ACHN (cell line): ENCODE results near the gene SRGAP3.

Experiments used
- DNase-seq: peaks from one replicate; pipeline ENCODE4 v3.0.0-alpha.2; 2015
- in situ Hi-C: cut with HindIII; loops from 2 replicates; pipeline ENCODE4 v1.10.0; 2017; ENCODE audit warnings: low sequenced_read_pairs, low pct_ligation_motif_present, low pct_unique_long_range_greater_than_20kb

Gene SRGAP3

DNA sequence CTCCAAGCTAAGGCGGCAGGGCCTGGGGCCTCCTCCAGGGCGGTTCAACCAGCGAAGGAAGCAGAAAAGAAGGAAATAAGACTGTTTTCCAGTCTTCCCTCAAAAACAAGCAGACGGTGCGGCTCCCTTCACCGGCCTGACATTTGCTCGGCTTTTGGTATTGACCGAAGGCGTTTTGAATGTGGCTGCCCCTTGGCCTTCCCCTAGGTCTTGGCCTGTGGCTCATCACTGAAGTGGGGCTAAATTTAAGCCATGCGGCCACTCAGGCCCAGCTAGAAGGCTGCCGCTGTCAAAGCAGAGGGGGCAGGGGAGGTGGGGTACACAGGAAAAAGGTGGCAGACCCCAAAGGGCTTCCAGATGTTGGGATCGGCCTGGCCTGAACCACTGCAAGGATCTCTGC is 86.2 kb downstream of the SRGAP3 start:
- in situ Hi-C loops = no loop called here
- no peak for DNase-seq

- in situ Hi-C loops = no loop called here
- DNase-seq = no peak
Measured at GRCh38 chr3:9161811-9162210, 87.6 kb downstream of the SRGAP3 start.

GRCh38 chr3:9161298-9161697 is 88.1 kb downstream of the SRGAP3 start:
- no peak for DNase-seq
- in situ Hi-C loops = no loop called here

GRCh38 chr3:9158865-9159630 is 90.4 kb downstream of the SRGAP3 start:
- no peak for DNase-seq
- in situ Hi-C loops = no loop called here

GRCh38 chr3:9157651-9158362 is 91.6 kb downstream of the SRGAP3 start:
- DNase-seq = no peak
- in situ Hi-C loops = no loop called here

DNA sequence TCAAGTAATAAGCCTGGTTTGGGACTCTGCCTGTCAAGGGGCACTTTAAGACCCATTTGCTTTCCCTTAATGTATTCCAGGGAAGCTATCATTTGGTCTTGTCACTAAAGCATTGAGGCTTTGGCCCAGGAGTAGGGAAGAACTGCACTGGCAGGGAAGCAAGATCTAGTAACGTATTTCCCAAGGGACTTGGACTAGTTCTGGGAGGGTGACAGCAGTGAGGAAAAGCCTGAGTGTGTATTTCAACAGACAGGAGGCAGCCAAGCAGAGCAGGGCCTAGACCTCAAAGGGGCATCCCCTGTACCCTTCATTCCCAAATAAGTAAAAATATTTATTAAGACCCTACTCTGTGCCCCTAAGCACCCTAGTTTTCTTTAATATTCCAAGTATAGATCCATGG is 92.8 kb downstream of the SRGAP3 start:
- in situ Hi-C loops = no loop called here
- no peak for DNase-seq

- in situ Hi-C loops = no loop called here
Measured at GRCh38 chr3:9155028-9155427, 94.4 kb downstream of the SRGAP3 start.

GRCh38 chr3:9153904-9154619 is 95.4 kb downstream of the SRGAP3 start:
- no peak for DNase-seq
- in situ Hi-C loops = no loop called here

More at GRCh38 chr3:9155028-9155427, 94.4 kb downstream of the SRGAP3 start:
- DNase-seq = no peak

GRCh38 chr3:9151240-9151639 is 98.2 kb downstream of the SRGAP3 start:
- no peak for DNase-seq
- in situ Hi-C loops = no loop called here

GRCh38 chr3:9149566-9149965 is 99.9 kb downstream of the SRGAP3 start:
- in situ Hi-C loops = no loop called here

DNA sequence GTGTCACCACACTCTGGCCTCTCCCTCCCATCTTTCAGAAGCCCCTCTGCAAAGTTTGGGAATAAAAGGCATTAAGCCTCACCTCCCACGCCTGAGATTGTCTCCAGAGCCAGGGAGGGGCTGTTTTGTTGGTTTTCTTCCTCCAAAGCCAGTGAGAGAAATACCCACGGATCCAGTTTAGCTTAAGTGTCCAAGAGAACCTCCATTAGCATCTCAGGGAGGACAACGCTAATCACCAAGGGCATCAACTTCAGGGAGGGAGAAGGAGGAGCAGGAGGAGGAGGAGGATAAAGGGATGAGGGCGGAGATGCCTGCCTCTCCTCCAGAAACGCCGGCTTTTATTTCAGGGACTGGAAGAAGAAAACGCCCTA is 101.6 kb downstream of the SRGAP3 start:
- in situ Hi-C loops = no loop called here
- DNase-seq = no peak

More at GRCh38 chr3:9149566-9149965, 99.9 kb downstream of the SRGAP3 start:
- no peak for DNase-seq

DNA sequence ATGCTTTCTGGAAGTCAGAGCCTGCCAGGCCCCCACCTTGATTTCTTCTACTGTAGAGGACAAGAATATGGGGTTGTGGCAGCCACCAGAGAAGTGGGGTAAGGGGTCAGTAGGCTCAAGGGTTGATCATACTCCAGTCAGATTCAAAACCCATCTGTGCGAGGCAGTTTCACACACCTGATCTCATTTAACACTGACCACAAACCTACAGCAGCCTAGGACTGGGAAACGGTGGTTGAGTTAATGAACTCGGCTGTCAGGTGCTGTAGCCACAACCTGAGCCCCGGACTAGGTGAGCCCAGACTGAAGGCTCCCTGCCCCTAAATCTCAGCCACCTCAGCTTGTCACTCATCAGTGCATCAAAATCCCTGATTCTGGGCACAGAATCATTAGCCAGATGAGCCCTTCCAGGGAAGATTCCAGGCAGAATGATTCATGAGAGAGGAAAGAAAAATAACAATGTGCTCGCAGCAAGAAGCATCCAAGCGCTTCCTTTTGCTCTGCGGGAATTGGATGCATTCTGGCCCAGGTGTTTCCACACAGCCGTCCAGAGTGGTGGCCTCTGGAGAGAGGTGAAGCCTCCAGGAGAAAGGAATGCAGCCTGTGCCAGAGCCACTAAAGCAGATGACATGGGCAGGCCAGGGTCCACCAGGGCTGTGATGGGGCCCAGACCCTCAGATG is 102.1 kb downstream of the SRGAP3 start:
- in situ Hi-C loops = no loop called here
- peak; percentile 74 for DNase-seq

DNA sequence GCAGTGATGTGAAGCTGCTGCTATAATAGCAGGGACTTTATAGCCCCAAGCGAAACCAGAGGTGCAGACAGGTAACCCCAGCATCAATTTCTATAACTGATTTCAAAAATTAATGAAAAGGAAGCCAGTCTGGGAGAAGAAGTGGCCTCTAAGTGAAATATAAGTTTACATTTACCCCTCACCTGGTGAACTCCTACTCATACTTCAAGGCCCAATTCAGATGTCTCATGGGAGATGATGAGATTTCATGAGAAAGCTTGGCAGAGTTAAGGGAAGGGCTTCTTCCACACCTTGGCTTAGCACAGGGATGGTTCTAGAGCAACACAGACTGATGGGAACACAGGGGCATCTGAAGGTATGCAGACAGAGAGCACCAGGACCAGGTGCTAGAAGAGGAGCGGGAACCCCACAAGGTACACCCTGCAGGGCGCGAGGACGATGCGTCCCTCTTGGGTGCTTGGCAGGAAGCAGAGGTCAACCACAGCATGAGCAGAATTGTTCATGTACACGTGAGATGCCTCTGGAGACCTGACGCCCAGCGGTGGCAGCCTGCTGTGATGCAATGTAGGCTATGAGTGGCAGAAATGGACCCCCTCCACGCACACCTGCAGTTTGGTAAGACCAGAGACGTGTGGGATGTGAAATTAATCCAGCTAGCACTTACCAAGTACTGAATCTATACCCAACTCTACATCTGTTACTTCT is 102.9 kb downstream of the SRGAP3 start:
- in situ Hi-C loops = no loop called here
- DNase-seq = no peak

DNA sequence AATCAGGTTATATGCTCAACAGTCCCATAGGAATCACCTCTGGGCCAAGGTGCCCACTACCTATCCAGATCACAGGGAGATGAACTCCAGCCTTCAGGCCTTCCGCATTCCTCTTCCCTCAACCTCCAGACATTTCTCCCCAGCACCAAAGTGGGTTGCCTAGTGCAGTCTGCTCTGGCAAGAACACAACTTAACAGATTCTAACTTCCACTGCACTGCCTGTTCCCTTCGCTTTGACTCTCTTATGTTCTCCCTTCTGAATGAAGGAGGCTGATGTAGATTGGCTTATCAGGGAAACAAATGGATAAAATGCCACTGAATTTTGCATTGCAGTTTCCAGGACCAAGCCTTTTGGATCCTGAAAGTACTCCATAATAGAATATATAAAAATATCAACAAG is 106.3 kb downstream of the SRGAP3 start:
- DNase-seq = no peak
- in situ Hi-C loops = no loop called here

- in situ Hi-C loops = no loop called here
- no peak for DNase-seq
Measured at GRCh38 chr3:9142362-9142761, 107.1 kb downstream of the SRGAP3 start.

DNA sequence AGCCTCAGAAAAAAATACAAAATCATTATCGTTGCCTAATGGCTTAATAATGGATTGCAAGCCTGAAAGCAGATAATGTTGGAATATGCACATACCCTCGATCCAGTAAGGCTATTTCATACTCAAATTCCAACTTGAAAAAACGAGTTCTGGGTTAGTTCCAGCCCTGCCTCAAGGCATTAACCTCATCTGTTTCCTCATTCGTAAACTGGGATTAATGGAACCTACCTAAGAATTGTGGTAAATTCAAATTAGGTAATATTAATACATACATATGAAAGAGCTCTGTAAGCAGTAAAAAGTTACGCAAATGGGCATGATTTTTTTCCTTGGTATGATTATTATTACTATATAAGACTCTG is 107.5 kb downstream of the SRGAP3 start:
- in situ Hi-C loops = no loop called here
- DNase-seq = no peak

DNA sequence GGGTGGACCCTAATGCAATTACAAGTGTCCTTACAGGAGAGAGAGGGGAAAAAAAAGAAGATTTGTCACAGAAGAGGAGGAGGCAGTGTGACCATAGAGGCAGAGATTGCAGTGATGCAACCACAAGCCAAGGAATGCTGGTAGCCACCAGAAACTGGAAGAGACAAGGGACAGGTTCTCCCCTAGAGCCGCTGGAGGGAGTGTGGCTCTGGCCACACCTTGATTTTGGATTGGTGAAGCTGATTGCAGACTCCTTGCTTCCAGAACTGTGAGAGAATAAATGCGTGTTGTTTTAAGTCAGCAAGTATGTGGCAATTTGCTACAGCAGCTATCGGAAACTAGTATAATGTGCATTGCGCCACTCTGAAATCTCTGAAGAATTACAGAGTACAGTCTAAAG is 110.1 kb downstream of the SRGAP3 start:
- no peak for DNase-seq
- in situ Hi-C loops = no loop called here

DNA sequence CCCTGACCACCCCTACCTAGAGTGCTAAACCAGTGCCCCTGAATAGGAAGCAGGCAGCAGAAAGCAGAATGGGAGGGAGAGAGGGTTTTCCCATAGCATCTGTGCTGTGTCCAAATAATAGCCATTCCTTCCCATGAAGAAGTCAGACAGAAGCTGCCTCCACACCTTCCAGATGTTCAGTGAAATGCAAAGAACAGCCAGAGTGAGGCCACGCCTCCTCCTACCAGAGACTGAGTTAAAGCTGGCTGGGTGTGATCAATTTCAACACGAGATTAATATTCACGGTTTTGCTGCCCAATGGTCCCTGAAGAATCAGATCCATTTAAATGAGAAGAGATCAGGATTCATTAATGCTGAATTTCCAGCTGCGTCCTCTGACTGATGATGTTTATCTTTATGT is 111.8 kb downstream of the SRGAP3 start:
- in situ Hi-C loops = no loop called here
- DNase-seq = no peak
